Measurements from ENCODE around the gene CHST3.

DNA sequence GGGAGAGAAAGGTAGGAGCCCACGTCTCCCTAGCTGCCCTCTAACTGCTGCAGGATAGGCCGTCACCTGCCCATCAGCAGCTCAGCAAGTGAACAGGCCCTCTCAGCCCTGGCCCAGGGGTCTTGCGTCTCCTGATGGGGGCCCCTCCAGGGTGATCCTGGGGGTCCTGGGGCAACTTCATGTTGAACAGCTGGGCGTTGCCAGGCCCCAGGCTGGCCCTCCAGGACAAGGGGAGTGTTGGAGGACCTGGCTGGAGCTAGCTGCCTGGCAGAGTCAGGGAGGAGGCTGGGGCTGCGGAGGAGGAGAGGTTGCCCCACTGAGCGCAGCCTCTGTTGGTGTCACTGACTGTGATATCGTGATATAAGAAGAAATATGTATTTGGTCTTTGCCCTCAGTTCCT, 89.5 kb downstream of the CHST3 start:
- TF ChIP-seq ZFP3 (CRISPR knock-in tag; IDR thresholded peaks at IDR 0.05): no peak
- TF ChIP-seq ZFP30 (CRISPR knock-in tag; IDR thresholded peaks at IDR 0.05): no peak
- no peak for TF ChIP-seq TCF4 (CRISPR knock-in tag; IDR thresholded peaks at IDR 0.05; ENCODE audit: borderline replicate concordance)

All from SK-N-SH treated with all-trans-retinoic acid at 6 μM for 48 hours (cell line).